Mesangial cell (primary cell): ENCODE data around the gene CEP57. TPM values are rescaled to one million over a fixed set of nuclear protein-coding genes. Genes with fewer than 3 reads are reported as not detected.

Experiments used
- total RNA-seq: library from RNA; depleted of rRNA; stranded (reverse); fragments of >200 nt; gene quantifications from 2 replicates; pipeline ENCODE4 v1.2.3, GENCODE V29; 2015

The CEP57 gene
- total RNA-seq: 24.0 and 24.1 TPM in 2 replicates

DNA sequence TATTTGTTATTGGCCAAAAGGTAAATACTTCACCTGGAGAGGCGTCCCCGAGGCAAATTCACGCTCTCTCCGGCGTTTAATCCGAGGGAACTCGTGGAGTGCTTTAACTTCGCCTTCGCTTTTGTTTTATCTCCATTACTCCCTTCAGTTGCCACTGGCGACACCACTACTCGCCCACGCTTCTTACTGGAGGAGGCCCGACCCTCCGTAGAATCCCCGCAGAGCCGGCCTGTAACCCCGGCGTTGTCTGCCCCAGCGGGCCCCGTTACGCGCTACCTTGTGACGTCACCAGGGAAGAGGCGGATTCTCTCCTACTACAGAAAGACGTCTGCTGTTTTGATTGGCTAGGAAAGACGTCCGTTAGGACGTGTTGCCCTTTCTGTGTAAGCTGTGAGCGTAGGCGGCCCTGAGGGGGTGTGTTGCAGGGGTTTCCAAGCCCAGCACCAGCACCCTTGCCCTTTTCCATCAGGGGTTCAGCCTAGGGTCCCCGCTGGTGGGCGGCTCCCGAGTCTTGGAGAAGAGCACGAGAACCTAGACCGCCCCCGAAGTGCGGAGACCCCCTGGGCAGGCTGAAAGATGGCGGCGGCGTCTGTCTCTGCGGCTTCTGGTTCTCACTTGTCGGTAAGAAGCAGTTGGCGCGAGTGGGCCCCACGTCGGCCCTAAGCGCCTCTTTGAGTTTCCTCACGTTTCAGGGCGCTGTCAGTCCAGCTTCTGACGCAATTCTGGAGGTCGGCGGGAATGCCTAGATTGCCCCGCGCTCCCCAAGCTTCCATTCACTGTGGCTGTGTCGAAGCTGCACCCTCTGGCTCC, at the start of gene CEP57:
CEP57 (plus strand) TSS at position 376 of the 810 bp plus-strand sequence; CDS start at position 577, 201 bp downstream.

DNA sequence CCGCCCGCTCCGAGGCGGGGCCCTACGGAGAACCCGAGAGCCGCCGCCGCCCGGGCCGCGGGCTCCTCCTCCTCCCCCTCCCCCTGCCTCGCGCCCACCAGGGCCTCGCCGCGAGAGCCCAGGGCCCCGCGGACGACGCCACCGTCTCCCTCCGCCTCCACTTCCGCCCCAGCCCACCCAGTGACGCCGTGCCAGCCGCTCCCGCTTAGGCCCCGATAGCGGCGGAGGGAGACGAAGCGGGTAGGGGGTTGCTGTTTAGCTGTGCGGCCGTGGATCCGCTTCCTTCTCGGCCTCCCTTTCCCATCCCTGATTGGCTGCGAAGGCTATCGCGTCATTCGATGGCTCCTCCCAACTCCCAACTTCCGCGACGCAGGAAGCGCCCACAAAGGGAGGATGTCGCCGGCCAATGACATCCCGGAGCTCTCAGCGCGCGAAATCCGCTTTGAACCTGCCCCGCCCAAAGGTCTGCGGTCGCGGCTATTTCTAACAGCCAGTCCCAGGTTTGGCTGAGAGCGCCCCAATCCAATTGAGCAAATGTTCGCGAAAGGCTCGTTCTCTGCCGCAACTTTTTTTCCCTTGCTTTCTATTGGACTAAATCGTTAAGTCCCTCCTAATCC, 684 bp upstream of the CEP57 start, which contains the start of gene FAM76B:
FAM76B (minus strand) TSS at position 277 of the 617 bp plus-strand sequence. CDS start 304 bp downstream, outside the sequence.

Other genes starting within 250 kb of the CEP57 start
- 6.6 and 8.1 TPM in 2 replicates for gene FAM76B, start 716 bp upstream of the CEP57 start, total RNA-seq
- 27.1 and 31.3 TPM in 2 replicates for gene MTMR2, start 133.6 kb downstream of the CEP57 start, total RNA-seq